Measurements from ENCODE around the gene MTA1. TPM values are rescaled to one million over a fixed set of nuclear protein-coding genes. Genes with fewer than 3 reads are reported as not detected.

MTA1 gene
- total and polyA plus RNA-seq, 10 of the 15 experiments (the other 5 are each of a cell fraction or from before 2014, with no cell fraction given), result 0.14 to 162 (median 30.6) TPM

GRCh38 chr14:105456736-105457617 is 37.4 kb downstream of the MTA1 start:
- Histone ChIP-seq H3K27me3 (replicated peaks in 1 of 2; ENCODE audit: control insufficient read depth in 2 of 2, insufficient read depth in 2 of 2, low read length in 1 of 2) (no peaks in the 10 kb centered on the region), H2AFZ (ENCODE audit: control insufficient read depth, low read depth, low read length) (no peak overlapping the region), H3K27ac (ENCODE audit: control insufficient read depth, insufficient read depth) (no peak overlapping the region), H3K9ac (ENCODE audit: control insufficient read depth, insufficient read depth, low read length) (no peak overlapping the region), H3K4me3 (no peak overlapping the region), H3K4me1 (ENCODE audit: control insufficient read depth, insufficient read depth, low read length) (no peaks in the 10 kb centered on the region), H3K79me2 (ENCODE audit: control insufficient read depth, insufficient read depth, low read length) (no peaks in the 10 kb centered on the region), H3K4me2 (ENCODE audit: control insufficient read depth, insufficient read depth) (no peak overlapping the region), H3K9me3 (replicated peaks; ENCODE audit: control insufficient read depth, insufficient read depth, low read length) (no peaks in the 10 kb centered on the region), H4K20me1 (ENCODE audit: control insufficient read depth, insufficient read depth) (no peaks in the 10 kb centered on the region; the same call in 1 of the 2 replicates), H3K36me3 (ENCODE audit: control insufficient read depth in 2 of 2, insufficient read depth in 2 of 2, low read length in 1 of 2) (peaks cover 3 to 31% of the 10 kb centered on the region in 2 experiments; a peak in 3 of 4 replicates)
- CTCF ChIA-PET, result interaction anchor here (1.4 to 1.6 kb wide), 2 partner anchors 24 to 33 kb away, joined by 3 to 8 read pairs; no protein-coding TSS in a partner anchor
- SMC1A ChIA-PET (ENCODE audit: uncharacterized antibody, unreplicated experiment), result interaction anchor here (0.7 kb wide), 1 partner anchor 105 kb away, joined by 3 read pairs; no protein-coding TSS in a partner anchor
- no peak for ATAC-seq
- intact Hi-C loops (cut with micrococcal nuclease; ENCODE audit: unreplicated experiment), result no loop called here
- TF ChIP-seq BMI1 (IDR thresholded peaks at IDR 0.05; ENCODE audit: borderline replicate concordance) (no peak), PRDM15 (CRISPR knock-in tag; IDR thresholded peaks at IDR 0.05) (no peak), PKNOX1 (IDR thresholded peaks at IDR 0.05) (no peak), SPI1 (IDR thresholded peaks at IDR 0.05; ENCODE audit: borderline replicate concordance, insufficient read depth, low read depth, low read length) (no peak)
- DNase-seq (ENCODE audit: low read depth, low spot score), result no peak
- no TSS peak for BruUV-seq (replicated peaks)
- in situ Hi-C loops (cut with MboI), result loop anchor here (5.0 kb wide), 1 partner anchor 60 kb away; no protein-coding TSS in a partner anchor
- no peak for FAIRE-seq
- 98% methylated on average over 22 of the region's 22 CpGs for WGBS (ENCODE audit: insufficient coverage, insufficient replicate concordance, low lambda C conversion rate, missing lambda C conversion rate)
- POLR2A ChIA-PET, result no interaction called here
- RAD21 ChIA-PET (ENCODE audit: unreplicated experiment), result no interaction called here
